HS-27A (cell line): ENCODE results near the gene FRMPD4.
"Not testable (repeated sequence)": the region's sequence is repeated elsewhere in the genome, so short reads cannot be mapped to it uniquely, and the experiment has no call there.

Experiments
- DNase-seq: peaks from one replicate; pipeline ENCODE4 v3.0.0-alpha.2; 2012; ENCODE audit warnings: low read depth, missing footprints

The FRMPD4 gene

DNA sequence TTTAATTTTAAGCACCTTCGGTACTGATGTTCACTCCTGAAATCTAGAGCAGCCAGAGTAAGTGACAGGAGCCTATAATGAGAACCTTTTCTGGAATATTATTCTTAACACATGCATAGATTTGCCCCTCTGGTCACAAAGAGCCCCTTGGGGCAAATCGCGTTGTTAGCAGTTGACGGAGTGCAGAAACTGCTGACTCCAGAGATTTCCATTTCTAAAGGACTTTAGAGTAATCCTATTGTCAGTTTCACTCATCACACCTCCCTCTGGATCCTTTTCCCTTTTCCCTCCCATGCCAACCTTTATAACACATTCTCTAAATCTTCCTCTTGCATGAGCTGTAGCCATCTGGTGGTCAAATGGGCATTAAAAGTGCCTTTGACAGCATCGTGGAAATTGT lies 388.0 kb downstream of the FRMPD4 start:
- no peak for DNase-seq

DNA sequence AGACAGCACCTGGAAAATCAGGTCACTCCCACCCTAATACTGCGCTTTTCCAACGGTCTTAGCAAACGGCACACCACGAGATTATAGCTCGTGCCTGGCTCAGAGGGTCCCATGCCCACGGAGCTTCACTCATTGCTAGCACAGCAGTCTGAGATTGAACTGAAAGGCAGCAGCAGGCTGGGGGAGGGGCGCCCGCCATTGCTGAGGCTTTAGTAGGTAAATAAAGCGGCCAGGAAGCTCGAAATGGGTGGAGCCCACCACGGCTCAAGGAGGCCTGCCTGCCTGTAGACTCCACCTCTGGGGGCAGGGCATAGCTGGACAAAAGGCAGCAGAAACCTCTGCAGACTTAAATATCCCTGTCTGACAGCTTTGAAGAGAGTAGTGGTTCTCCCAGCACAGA lies 399.8 kb downstream of the FRMPD4 start:
- DNase-seq = not testable (repeated sequence)

DNA sequence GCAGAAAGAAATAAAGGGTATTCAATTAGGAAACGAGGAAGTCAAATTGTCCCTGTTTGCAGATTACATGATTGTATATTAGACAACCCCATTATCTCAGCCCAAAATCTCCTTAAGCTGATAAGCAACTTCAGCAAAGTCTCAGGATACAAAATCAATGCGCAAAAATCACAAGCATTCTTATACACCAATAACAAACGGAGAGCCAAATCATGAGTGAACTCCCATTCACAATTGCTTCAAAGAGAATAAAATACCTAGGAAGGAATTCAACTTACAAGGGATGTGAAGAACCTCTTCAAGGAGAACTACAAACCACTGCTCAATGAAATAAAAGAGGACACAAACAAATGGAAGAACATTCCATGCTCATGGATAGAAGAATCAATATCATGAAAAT lies 404.0 kb downstream of the FRMPD4 start:
- DNase-seq = not testable (repeated sequence)

DNA sequence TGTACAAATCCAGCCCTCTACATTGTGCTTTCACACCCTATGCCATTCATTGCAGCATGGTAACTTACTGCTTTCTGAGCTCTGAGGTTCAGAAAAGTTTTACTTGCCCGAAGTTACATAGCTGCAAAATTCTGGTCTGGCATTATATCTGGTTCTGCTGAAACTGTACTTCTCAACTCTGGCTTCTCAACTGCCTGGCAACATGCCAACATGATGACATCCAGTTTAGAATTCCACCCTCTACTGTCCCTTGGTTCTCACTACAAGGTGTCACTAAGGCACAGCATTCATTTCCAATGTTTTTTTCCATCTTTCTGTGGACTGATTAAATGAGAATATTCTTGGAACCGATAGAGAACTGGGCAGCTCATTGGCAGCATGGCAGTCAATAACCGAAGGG lies 410.1 kb downstream of the FRMPD4 start:
- DNase-seq = no peak

DNA sequence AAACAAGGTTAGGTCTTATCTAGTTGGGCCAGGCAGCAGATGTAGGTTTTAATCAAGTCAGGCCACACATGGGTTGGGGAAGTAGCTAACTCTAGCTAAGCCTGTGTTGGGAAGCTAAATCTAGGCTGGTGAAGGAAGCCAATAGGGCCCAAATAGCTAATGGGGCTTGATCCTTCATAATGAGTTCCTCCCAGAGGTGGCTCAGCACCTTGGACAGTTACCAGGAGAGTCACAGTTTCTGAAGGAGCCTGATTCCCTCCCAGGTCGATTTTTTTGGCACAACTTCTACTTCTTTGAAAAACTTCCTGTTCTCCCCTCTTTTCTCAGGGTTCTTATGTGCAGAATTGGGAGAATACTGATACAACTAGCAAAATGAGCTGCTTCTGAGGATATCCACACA lies 410.5 kb downstream of the FRMPD4 start:
- no peak for DNase-seq

DNA sequence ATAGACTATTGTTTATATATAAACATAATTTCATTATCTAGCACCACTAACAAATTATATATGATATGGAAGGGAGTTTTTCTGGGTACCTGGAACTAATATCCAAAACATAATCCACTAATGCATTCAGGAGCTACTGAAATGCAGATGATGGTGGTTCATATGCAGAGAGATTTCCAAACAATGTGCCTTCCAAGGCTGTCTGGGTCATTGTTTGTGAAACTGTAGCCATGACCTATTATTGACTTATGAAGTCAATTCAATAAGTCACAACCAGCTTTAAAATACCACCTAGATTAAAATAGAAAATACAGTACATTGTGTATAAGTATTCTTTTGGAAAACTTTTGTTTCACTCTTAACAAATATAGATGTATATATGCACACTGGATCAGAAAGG lies 415.9 kb downstream of the FRMPD4 start:
- DNase-seq = no peak

DNA sequence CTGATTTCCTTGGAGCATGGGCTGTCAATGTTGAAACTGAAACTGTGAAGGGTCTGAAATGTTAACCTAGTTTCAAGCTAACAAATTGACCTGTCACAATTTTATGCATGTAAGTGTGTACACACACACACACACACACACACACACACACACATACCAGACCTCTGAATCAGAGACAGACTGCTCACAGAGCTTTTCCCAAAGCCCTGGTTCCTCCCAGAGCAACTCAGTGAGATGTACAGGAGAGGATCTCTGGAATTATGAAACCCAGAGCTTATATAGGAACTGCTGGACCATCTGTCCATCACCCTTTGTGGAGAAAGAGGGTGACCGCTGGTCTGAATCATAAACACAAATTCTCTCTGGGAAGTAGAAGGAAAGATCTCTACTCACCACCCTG lies 424.8 kb downstream of the FRMPD4 start:
- no peak for DNase-seq

DNA sequence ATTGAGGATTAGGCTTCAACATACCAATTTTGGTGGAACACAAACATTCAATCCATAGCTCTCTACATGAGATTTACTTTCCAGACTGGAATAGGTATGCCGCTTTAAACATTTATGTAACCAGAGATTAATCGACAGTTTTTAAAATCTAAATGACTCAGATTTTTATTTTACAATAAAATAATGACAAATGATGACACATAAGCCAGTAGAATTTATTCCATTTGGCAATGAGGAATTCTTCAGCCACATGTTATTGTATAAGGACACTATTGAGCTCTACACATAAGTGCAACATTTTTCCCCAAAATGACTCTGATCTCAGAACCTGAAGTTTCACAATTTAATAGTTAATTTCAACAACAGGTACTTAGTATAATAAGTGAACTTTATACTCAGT lies 425.9 kb downstream of the FRMPD4 start:
- no peak for DNase-seq

DNA sequence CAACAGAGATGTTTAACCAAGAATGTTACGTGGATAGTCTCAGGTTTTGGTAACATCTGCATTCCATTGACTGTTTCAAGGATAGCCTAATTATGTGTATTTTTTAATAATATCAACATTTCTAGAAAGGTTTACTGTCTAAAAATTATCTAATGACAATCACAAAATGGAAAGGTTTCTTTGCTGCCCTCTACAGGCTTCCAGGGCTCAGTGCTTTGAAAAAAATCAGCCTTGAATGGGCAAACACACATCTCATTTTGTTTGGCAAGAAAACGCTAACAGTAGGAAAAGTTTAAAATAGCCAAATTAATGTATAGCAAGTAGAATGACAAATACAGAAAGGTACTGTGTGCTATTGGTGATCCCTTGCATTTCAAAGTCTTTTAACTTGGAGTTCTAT lies 429.6 kb downstream of the FRMPD4 start:
- no peak for DNase-seq

DNA sequence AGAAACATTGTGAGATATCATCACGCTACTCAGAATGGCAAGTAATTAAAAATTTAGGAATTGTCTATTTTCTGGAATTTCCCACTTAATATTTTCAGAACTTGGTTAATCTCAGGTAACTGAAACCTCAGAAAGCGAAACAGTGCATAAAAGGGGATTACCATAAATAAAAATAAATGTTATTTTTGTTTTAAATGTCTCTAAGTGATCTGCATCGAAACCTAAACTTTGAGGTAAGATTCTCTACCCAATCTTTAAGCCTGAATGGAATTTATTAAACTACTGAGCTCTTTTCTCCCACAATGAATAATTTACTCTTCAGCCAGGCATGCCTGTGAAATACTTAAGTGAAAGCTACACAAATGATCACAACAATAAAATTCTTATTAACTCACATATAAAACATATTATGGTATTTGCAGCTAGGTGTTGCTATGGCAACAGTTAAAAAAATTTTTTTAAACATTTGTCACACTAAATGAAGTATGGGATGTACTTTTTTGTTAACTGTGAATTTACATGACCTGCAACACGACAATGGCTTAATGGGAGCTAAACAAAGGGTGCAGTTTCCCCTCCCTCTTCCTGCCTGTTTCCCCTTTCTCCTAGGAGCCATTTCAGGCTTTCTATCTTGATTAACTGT lies 432.7 kb downstream of the FRMPD4 start:
- DNase-seq = no peak

DNA sequence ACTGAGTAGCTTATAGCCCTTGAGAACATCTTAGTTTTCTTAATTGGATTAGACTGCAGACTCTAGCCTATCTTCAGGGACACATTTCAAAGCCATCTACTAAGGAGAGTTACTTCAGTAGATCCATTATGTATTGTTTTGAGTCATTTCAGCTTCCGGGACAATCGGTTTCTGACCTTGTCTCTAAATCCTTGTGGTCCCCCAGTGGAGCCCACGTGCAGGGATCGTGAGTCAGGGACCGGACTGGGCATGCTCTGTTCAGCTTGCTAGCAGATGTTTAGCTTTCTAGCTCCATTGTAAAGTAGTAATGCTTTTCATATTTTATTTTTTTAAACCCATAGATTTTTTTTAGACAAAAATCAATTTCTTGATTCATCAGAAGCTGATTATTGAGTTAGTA lies 441.0 kb downstream of the FRMPD4 start:
- no peak for DNase-seq

DNA sequence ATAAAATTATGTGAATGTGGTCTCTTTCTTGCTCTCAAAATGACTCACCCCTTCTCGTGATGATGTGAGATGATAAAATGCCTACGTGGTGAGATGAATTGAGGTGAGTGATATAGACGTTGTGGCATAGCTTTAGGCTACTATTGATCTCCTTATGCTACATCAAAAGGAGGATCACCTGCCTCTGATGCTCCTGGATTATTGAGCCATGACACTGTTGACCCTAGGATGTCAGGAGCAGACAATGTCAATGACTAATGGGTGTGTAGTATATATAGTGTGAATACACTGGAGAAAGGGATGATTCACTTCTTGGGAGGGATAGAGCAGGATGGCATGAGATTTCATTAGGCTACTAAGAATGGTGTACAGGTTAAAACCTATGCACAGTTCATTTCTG lies 442.3 kb downstream of the FRMPD4 start:
- no peak for DNase-seq

DNA sequence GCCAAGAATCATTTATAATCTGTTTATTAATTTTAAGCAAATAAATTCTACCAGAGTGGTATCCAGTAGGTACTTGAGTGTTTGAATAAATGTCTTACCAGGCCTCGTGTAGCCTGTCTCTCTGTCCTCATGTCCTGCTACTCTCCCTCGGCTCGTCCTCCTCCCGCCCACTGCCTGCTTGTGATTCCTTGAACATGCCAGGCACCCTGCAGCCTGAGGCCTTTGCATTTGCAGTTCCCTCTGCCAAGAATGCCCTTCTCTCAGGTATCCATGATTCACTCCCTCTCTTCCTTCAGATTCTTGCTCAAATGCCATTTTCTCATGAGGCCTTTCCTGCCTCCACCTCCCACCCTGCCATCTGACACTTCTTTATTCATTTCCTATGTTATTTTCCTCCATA lies 443.3 kb downstream of the FRMPD4 start:
- no peak for DNase-seq

DNA sequence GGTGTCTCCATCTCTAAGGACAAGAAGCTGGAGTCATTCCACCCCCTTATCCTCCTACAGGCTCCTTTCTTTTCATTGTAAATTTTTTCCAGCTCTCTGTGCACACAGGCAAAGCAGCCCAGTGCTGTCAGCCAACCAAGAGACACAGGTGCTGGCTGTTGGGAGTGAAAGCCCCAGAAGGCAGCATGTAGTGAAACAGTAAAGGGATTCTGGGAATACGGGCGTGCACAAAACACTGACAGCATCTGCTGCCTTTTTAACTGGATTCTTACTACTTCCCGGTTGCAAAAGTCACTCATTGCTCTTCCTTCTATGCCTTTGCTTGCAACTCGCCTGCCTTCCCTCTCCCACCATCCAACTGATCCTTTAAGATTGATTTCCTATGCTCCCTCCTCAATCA lies 444.4 kb downstream of the FRMPD4 start:
- no peak for DNase-seq

DNA sequence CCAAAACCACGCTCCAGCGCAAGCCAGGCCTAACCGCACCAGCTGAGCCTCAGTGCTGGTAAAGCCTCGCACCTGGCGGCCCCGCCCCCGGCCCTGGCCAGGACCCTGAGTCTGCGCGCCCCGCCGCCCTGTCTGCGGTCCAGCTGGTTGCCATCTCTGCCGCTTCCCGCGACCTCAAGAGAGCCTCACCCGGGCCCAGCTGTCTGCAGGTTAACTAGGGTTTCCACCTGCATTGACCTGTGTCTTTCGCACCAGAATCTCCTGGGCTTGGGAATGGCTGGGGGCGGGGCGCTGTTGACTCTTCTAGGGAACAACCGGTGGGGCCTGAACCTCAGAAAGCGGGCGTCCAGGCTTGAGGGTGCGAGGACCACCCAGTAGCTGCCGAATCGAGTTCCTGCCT lies 445.3 kb downstream of the FRMPD4 start:
- no peak for DNase-seq

DNA sequence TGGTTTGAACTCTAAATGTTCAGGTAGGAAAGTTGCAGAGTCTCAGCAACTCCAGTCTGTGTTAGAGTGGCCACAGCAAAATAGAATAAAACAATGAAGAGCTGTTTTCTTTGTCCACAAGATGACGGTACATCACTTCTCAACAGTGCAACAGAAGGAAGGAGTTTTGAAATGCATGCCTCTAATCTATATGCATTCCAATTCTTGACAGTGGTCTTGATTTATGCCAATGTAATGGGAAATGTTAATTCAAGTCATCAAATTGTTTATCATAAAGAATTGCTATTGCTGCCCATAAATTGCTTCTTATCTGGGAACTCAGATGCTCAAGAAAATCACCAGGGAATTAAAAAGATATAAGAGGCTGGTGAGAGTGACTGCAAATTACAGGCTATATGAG lies 457.4 kb downstream of the FRMPD4 start:
- no peak for DNase-seq

DNA sequence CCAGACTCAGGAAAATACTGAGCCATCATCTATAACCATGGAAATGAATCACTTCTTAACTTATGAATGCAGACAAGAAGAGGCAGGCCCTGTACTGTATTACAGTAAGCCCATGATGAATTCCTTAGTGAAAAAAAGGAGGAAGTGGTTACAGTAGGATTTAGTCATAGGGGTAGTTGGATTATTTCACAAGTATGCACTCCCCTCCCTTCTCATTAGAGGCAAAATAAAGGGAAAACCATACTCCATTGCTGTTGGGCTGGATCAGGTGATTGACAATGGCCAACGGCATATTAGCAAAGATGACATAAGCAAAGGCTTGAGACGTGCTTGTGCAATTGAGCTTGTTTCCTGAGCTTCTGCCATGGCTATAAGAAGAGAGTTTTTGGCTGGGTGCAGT lies 471.8 kb downstream of the FRMPD4 start:
- peak; percentile 34 for DNase-seq

DNA sequence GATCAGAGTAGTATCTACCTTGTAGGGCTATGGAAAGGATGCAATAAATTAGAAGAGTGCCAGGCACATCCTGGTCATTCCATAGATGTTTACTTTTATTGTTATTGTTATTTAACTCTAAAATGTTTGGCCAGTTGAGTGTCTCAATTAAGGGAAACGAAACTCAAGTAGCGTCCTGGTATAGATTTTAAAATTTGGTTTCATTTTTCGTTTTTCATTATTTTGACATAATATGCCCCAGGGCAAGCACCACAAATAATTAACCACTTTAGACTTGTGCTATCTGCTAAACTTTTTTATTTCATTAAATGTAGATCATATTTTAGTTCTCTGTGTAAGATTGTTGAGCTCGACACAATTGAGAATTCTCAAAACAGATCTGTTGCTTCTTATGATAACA lies 473.2 kb downstream of the FRMPD4 start:
- DNase-seq = no peak

DNA sequence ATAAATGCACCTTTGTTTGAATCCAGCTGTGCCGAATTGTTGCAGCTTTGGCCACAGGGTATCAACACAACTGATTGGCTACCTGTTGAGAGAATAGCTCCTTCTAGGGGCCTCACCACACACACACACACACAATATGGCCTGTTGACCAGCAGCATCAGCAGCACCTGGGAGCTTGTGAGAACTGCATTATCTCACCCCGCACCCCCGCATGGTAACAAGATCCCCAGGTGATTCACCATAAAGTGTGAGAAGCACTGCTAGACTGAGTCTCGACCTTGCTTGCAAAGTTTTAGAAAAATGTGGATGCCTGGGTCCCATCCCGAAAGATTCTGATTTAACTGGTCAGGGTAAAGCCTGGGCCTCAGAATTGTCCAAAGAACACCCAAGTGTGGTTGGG lies 476.0 kb downstream of the FRMPD4 start:
- no peak for DNase-seq

DNA sequence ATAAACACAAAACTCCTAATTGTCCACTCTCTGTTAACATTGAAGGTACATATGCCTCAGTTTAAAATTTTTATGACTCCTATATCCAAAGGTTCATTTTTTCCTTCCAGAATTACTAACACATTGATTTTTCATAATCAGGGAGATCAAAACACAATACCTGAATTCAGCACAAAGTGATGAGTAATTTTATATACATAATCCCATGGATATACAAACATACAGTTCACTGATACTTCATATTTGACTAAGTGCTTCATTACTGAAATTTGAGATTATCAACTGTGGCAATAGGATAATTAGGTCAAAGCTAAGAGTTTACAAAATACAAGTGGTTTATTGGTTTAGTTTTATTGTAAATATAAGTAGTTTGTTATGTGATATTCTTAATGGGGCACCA lies 476.8 kb downstream of the FRMPD4 start:
- no peak for DNase-seq

DNA sequence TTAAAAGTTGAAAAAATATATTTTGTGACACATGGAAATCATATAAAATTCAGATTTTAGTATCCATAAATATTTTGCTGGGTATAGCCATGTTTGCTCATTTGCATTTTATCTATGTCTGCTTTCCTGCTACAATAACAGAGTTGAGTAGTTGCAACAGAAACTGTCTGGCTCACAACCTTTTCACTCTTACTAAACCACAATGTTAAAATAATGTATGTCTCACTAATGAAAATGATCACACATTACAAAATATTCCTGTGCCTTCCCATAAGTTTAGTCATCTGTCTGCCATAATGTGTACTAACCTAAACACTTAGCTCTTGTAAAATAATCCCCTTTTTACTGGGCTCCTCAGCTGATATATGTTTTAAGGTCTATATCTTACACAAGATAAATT lies 479.0 kb downstream of the FRMPD4 start:
- DNase-seq = no peak

DNA sequence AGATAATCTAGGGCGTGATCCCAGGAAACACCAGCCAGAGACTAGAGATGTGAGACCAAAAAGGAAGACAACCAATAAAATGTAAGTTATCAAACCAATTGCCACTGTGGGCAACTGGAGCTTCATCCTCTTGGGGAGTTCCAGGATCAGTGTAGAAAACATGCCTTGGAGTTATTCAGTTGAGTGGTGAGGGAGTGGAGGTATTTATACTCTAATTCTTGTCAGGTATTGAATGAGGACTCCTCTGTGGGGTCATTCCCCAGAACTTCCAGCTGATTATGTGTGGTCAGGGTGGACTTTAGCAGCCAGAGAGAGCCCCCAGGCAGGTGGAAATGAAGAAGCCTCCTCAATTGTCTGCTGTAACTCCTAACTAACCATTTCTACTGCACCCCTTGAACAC lies 509.0 kb downstream of the FRMPD4 start:
- no peak for DNase-seq

DNA sequence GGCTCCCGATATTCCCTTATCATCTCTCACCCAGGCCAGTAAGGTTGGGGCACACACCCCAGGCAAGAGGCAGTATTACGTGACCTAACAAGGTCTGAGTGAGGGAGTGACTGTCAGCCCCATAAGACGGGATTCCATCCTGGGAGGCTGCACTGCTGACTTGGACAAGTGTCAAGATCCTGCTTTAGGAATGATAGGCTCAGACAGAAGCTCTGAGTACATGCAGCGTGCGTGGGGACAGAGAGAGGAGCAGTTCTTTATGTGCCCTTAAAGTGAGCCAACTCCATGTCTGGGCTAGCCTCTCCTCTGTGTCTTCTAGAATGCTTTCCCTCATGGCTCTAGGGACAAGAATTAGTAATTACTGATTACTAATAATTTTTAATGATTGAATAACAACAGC lies 510.7 kb downstream of the FRMPD4 start:
- DNase-seq = no peak

DNA sequence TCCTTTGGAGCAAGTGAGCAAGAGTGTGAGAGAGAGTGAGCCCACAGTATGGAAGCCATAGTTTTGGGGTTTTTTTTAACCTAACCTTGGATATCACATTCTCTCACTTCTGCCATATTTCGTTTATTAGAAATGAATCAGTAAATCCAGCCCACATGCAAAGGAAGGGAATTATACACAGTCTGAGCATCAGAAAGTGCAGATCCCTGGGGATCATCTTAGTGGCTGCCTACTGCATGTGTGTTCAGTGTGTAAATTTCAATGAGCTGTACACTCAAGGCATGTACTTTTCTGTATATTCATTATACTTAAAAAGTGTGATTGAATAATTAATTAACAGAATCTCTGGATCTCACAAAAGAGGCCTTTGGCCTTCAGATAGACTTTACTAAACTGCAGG lies 519.2 kb downstream of the FRMPD4 start:
- no peak for DNase-seq

DNA sequence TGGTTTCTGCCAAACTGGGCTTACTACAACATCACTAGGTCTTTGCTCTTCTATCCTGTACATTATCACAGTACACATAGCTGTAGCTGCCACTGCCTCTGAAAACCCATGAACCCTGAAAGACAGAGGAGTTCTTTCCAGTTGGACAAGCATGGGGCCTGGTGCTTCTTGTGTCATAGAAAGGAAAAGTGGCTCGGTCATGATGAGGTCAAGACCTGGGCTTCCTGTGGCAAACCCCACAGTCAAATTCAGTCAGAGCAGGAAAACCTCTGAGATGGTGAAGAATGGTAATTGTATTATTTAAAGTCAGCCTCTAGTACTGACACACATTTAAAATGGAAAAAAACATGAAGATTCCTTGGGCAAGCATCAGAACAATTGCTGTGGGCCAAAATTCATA lies 519.6 kb downstream of the FRMPD4 start:
- DNase-seq = no peak
